Coronary artery (tissue), 2 donors: ENCODE results near the gene TMCO4.
A peak's percentile ranks its signal among the peaks of the same experiment; 100 is the strongest.

Experiments
- DNase-seq: peaks from one replicate; pipeline ENCODE4 v3.0.0-alpha.2; 2017; ENCODE audit warnings: low spot score
- H3K27ac ChIP-seq, 2 donors: fragments of 200-600 bp; sonication (generic); one replicate each; pipeline ENCODE4 v1.5.1; 2016 to 2019
- H3K4me3 ChIP-seq: fragments of 200-600 bp; sonication (generic); 2 replicates; pipeline ENCODE4 v1.5.1; 2016; ENCODE audit warnings: mild to moderate bottlenecking, moderate library complexity
- TF ChIP-seq, protein P1 (sequence below): fragments of 200-600 bp; sonication (generic); IDR thresholded peaks from one replicate; pipeline ENCODE4 v1.5.1; 2019; ENCODE audit warnings: antibody characterized with exemption

Gene TMCO4

DNA sequence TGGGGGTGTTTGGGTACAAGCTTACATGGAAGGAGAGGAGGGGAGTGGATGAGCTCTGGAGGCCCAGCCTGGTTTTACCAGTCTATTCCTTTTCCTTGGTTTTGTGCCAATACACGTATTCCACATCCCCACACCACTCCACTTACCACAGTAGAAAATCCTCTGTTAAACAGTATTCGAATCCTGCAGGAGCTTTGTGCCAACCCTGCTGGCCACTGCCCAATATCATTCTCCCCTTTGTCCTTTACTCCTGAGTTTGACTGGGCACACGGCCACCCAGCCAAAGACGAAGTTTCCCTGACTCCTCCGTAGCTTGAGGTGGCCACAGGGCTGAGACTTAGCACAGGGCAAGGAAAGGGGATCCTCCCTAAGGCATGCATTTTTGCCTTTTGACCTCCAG is 61.6 kb downstream of the TMCO4 start:
- Histone ChIP-seq H3K27ac (no peak overlapping the region), H3K4me3 (no peak overlapping the region)
- TF ChIP-seq, protein P1, sequence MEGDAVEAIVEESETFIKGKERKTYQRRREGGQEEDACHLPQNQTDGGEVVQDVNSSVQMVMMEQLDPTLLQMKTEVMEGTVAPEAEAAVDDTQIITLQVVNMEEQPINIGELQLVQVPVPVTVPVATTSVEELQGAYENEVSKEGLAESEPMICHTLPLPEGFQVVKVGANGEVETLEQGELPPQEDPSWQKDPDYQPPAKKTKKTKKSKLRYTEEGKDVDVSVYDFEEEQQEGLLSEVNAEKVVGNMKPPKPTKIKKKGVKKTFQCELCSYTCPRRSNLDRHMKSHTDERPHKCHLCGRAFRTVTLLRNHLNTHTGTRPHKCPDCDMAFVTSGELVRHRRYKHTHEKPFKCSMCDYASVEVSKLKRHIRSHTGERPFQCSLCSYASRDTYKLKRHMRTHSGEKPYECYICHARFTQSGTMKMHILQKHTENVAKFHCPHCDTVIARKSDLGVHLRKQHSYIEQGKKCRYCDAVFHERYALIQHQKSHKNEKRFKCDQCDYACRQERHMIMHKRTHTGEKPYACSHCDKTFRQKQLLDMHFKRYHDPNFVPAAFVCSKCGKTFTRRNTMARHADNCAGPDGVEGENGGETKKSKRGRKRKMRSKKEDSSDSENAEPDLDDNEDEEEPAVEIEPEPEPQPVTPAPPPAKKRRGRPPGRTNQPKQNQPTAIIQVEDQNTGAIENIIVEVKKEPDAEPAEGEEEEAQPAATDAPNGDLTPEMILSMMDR: no peak
- no peak for DNase-seq

DNA sequence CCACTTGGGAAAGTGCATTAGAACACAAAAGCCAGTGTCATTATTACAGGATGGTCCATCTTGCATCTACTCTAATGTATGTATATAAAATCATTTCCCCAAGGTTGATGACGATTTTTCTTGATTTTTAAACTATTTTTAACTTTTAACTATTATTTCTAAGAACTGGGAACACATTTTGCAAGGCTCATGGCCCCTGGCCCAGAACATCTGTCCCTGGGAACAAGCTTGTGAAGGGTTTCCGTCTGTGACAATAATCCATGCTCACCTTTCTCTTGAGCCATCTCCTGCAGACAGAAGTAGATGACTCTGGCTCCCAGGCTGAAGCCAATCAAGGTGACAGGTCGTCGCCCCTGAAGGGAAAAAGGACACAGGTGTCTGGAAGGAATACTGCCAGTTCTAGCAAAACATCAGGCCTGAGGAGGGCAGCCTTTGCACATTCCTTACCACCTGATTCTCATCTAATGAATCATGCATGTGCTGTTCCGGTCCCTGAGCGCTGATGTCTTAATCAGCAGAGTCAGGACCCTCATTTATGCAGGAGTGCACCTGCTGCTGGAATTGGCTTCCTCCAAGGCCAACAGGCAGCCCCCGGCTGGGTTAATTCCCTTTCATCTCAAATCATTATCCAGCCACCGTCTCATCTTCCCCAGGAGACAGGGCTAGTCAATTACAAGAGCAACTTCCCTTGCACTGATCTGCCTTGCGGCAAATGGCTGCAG is 62.5 kb downstream of the TMCO4 start:
- Histone ChIP-seq H3K4me3 (no peak overlapping the region), H3K27ac (no peak overlapping the region)
- no peak for DNase-seq
- TF ChIP-seq, protein P1: no peak

DNA sequence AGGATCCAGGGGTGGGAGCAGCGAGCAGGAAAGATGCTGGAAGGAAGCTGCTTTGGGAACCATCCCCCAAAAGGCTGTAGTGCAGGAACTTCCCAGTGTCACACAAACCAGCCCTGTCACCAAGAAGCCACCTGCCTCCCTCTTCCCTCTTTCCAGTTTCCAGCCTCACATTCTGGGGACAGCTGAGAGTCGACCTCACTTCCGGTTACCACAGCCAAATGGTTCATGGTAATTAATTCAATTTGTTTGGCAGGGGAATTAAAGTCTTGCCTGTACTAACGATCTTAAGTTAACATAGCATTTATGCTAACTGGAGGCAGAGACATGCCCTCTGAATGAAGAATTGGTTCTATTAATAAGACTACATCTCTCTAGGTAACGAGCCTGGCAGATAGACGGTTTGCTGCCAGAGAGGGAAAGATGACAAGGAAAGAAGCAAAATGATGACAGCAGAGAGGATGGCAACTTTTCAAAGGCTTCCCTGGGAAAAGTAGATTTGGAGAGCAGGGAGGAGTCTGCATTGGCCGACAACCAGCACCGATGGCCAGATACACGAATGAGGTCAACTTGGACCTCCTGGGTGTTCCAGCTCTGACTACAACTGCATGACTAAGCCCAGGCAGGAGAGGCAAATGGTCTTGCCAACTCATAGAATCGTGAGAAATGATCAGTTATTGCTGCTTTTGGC is 64.1 kb downstream of the TMCO4 start:
- Histone ChIP-seq H3K4me3 (no peak overlapping the region), H3K27ac (peak overlapping the region in 1 of 2 donors; percentile 33)
- TF ChIP-seq, protein P1: no peak
- DNase-seq: no peak

DNA sequence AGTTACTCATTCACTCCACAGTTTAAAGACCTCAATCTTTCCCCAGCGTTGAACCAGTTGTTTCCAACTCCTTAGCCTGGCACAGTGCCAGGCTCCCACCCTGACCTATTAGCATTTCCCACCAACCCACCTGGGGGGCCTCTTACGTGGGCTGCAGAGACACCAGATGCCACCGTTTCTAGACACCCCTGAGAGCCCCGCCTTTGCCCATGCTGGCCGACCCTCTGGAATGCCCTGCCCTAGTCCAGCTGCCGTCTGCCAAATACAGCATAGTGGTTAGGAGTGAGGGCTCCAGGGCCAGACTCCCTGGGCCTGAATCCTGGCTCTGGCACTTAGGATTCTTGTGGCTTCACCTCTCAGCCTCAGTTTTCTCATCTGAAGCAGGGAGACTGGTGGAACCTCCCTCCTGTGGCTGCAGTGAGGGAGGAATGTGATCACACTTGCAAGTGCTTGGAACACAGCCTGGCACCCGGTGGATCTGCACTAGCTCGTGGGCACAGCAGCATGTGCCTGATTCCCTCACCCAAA is 65.2 kb downstream of the TMCO4 start:
- DNase-seq: no peak

DNA sequence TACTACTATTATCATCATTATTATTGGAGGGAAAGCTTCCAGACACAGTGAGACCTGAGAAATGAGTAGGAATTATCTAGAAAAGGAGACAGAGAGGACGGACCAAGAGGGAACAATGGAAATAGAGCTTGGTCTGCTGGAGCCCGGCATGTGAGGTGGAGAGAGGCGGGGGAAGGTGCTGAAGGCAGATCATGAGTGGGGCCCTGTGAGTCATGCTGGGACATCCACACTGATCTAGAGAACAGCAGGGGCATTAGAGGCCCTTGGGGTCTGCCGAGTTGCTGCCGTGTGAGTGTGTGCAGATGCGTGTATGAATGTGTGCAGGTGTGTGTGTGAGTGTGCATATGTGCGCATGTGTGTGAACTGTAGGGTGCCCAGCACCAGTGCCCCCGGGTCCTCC is 65.7 kb downstream of the TMCO4 start:
- no peak overlapping the region for H3K27ac ChIP-seq

More for the DNA sequence above, 65.2 kb downstream of the TMCO4 start:
- Histone ChIP-seq H3K4me3 (no peak overlapping the region), H3K27ac (peak overlapping the region in 1 of 2 donors; percentile 33)
- TF ChIP-seq, protein P1: no peak

DNA sequence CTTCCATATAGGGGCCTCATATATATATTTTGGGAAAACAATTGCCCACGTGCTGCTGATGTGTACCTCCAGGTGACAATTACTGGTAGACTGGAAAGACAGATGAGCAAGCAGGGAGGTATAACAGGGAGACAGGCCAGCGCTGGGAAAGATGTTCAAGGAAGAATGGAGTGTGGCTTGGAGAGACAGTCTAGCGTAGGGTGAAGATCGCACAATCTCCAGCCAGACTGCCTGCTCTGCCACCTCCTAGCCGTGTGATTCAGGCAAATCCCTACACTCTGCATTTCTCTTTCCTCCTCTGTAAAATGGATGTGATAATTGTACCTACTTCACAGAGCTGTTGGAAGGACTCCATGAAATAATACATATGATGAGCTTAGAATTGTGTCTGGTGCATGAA is 66.1 kb downstream of the TMCO4 start:
- TF ChIP-seq, protein P1: no peak
- Histone ChIP-seq H3K4me3 (no peak overlapping the region), H3K27ac (no peak overlapping the region)
- no peak for DNase-seq

More for the DNA sequence above, 65.7 kb downstream of the TMCO4 start:
- no peak overlapping the region for H3K4me3 ChIP-seq
- TF ChIP-seq, protein P1: no peak
- no peak for DNase-seq
